Astrocyte (in vitro differentiated cells and primary cell): ENCODE results near the gene TSFM. TPM values are rescaled to one million over a fixed set of nuclear protein-coding genes. Genes with fewer than 3 reads are reported as not detected.
A peak's percentile ranks its signal among the peaks of the same experiment; 100 is the strongest.

Experiments used
- DNase-seq: peaks from one replicate; pipeline ENCODE4 v3.0.0-alpha.2; 2010; ENCODE audit warnings: low read depth
- FAIRE-seq: peaks from 2 replicates; lab custom pipeline; 2011; peaks lifted over from hg19 to GRCh38; lab: Jason Lieb, UNC
- H2AFZ ChIP-seq: 2 replicates; pipeline ENCODE4 v1.6.0; 2012; ENCODE audit warnings: low read depth, low read length, inconsistent platforms
- H3K27ac ChIP-seq: 2 replicates; pipeline ENCODE4 v1.5.1; 2011; ENCODE audit warnings: low read depth, low read length, inconsistent platforms
- H3K27me3 ChIP-seq: 2 replicates; pipeline ENCODE4 v1.6.0; 2011; ENCODE audit warnings: low read length, inconsistent platforms; ENCODE audit not compliant: insufficient read depth
- H3K36me3 ChIP-seq: 2 replicates; pipeline ENCODE4 v1.5.1; 2011; ENCODE audit warnings: low read length, inconsistent platforms; ENCODE audit not compliant: insufficient read depth
- H3K4me1 ChIP-seq: 2 replicates; pipeline ENCODE4 v1.5.1; 2011; ENCODE audit warnings: low read length, inconsistent platforms; ENCODE audit not compliant: insufficient read depth
- H3K4me2 ChIP-seq: 2 replicates; pipeline ENCODE4 v1.6.0; 2012; ENCODE audit warnings: low read length, inconsistent platforms
- H3K4me3 ChIP-seq: 2 replicates; pipeline ENCODE4 v1.5.1; 2011; ENCODE audit warnings: low read depth, mild to moderate bottlenecking, low read length, inconsistent platforms; ENCODE audit not compliant: insufficient read depth
- H3K79me2 ChIP-seq: 2 replicates; pipeline ENCODE4 v1.6.0; 2012; ENCODE audit warnings: mild to moderate bottlenecking, low read length, inconsistent platforms; ENCODE audit not compliant: insufficient read depth
- H3K9ac ChIP-seq: 2 replicates; pipeline ENCODE4 v1.6.0; 2012; ENCODE audit warnings: mild to moderate bottlenecking, low read length, inconsistent platforms
- H3K9me3 ChIP-seq: 2 replicates; pipeline ENCODE4 v1.5.1; 2012; ENCODE audit warnings: low read depth, mild to moderate bottlenecking, low read length, inconsistent platforms; ENCODE audit not compliant: insufficient read depth
- H4K20me1 ChIP-seq: 2 replicates; pipeline ENCODE4 v1.6.0; 2012; ENCODE audit warnings: low read length, inconsistent platforms; ENCODE audit not compliant: insufficient read depth
- H3K27ac Mint-ChIP-seq: one replicate; pipeline ENCODE4 v1.8.0; 2021; ENCODE audit warnings: mild to moderate bottlenecking, mixed read lengths; ENCODE audit not compliant: unreplicated experiment
- H3K27me3 Mint-ChIP-seq: one replicate; pipeline ENCODE4 v1.8.0; 2021; ENCODE audit warnings: low read depth, mixed read lengths; ENCODE audit not compliant: unreplicated experiment
- H3K36me3 Mint-ChIP-seq: one replicate; pipeline ENCODE4 v1.8.0; 2021; ENCODE audit warnings: low read depth, mixed read lengths; ENCODE audit not compliant: unreplicated experiment
- H3K4me1 Mint-ChIP-seq: one replicate; pipeline ENCODE4 v1.8.0; 2021; ENCODE audit warnings: low read depth, mixed read lengths; ENCODE audit not compliant: unreplicated experiment
- H3K4me3 Mint-ChIP-seq: one replicate; pipeline ENCODE4 v1.8.0; 2021; ENCODE audit warnings: mild to moderate bottlenecking, moderate library complexity, mixed read lengths; ENCODE audit not compliant: unreplicated experiment
- H3K9me3 Mint-ChIP-seq: one replicate; pipeline ENCODE4 v1.8.0; 2021; ENCODE audit warnings: mild to moderate bottlenecking, mixed read lengths; ENCODE audit not compliant: unreplicated experiment
- CTCF ChIP-seq: IDR thresholded peaks from 2 replicates; pipeline ENCODE4 v1.5.1; 2011; ENCODE audit warnings: low read depth, mild to moderate bottlenecking, inconsistent platforms, low read length, moderate library complexity; ENCODE audit not compliant: insufficient read depth
- EZH2 ChIP-seq: IDR thresholded peaks from 2 replicates; pipeline ENCODE4 v1.6.1; 2012; ENCODE audit warnings: mild to moderate bottlenecking, low read length, inconsistent platforms; ENCODE audit not compliant: insufficient read depth
- total RNA-seq: library from RNA; stranded (reverse); gene quantifications from 2 replicates; pipeline ENCODE4 v1.2.1, GENCODE V29; 2021

TSFM gene
- total RNA-seq, 1 donor from 2014 or later: 26.6 TPM

GRCh38 chr12:57751788-57752667, 30.6 kb upstream of the TSFM start, which contains the start of gene CDK4:
CDK4 (minus strand) TSS chr12:57752310; CDS start chr12:57751717, 593 bp downstream.
- Histone ChIP-seq H3K4me1 (peaks cover 21% of the 10 kb centered on the region), H3K36me3 (peaks cover 22% of the 10 kb centered on the region), H3K9ac (peak within 1 kb of the TSS; percentile 97), H3K4me3 (peak within 1 kb of the TSS; percentile 76), H3K27ac (peak within 1 kb of the TSS; percentile 95), H2AFZ (peak within 1 kb of the TSS; percentile 78), H3K9me3 (no peaks in the 10 kb centered on the region), H3K27me3 (peaks cover 11% of the 10 kb centered on the region), H3K79me2 (peaks cover 34% of the 10 kb centered on the region), H3K4me2 (peak within 1 kb of the TSS; percentile 95), H4K20me1 (peaks cover 16% of the 10 kb centered on the region)
- no peak for TF ChIP-seq EZH2
- no peak for TF ChIP-seq CTCF
- Mint-ChIP-seq H3K4me3 (peak within 1 kb of the TSS; percentile 91), H3K27me3 (no peaks in the 10 kb centered on the region), H3K36me3 (peaks cover 26% of the 10 kb centered on the region), H3K27ac (peak within 1 kb of the TSS; percentile 94), H3K9me3 (no peaks in the 10 kb centered on the region), H3K4me1 (peaks cover 27% of the 10 kb centered on the region)
- DNase-seq: peak; percentile 99
- peak; percentile 73 for FAIRE-seq

GRCh38 chr12:57752668-57753000, 30.0 kb upstream of the TSFM start:
- FAIRE-seq (no peak), DNase-seq (no peak)
- Mint-ChIP-seq H3K27ac (peak overlapping the region; percentile 94), H3K36me3 (peaks cover 23% of the 10 kb centered on the region), H3K27me3 (no peaks in the 10 kb centered on the region), H3K9me3 (no peaks in the 10 kb centered on the region), H3K4me1 (peaks cover 27% of the 10 kb centered on the region), H3K4me3 (peak overlapping the region; percentile 91)
- Histone ChIP-seq H3K36me3 (peaks cover 17% of the 10 kb centered on the region), H3K9me3 (no peaks in the 10 kb centered on the region), H3K27me3 (peaks cover 11% of the 10 kb centered on the region), H3K4me3 (peak overlapping the region; percentile 41), H2AFZ (peak overlapping the region; percentile 11), H4K20me1 (peaks cover 16% of the 10 kb centered on the region), H3K9ac (peak overlapping the region; percentile 42), H3K4me2 (peak overlapping the region; percentile 95), H3K79me2 (peaks cover 34% of the 10 kb centered on the region), H3K4me1 (peaks cover 21% of the 10 kb centered on the region), H3K27ac (no peak overlapping the region)
- no peak for TF ChIP-seq EZH2
- no peak for TF ChIP-seq CTCF
